ENCODE results near the gene WDR5. TPM values are rescaled to one million over a fixed set of nuclear protein-coding genes. Genes with fewer than 3 reads are reported as not detected.
A peak's percentile ranks its signal among the peaks of the same experiment; 100 is the strongest.

Gene WDR5
- total RNA-seq, 1 donor from 2014 or later, result 26.6 TPM

- no peak for ATAC-seq
Measured at GRCh38 chr9:134132208-134132870, 3.5 kb upstream of the WDR5 start.

- no peak for ATAC-seq
Measured at GRCh38 chr9:134134949-134135342, 936 bp upstream of the WDR5 start.

DNA sequence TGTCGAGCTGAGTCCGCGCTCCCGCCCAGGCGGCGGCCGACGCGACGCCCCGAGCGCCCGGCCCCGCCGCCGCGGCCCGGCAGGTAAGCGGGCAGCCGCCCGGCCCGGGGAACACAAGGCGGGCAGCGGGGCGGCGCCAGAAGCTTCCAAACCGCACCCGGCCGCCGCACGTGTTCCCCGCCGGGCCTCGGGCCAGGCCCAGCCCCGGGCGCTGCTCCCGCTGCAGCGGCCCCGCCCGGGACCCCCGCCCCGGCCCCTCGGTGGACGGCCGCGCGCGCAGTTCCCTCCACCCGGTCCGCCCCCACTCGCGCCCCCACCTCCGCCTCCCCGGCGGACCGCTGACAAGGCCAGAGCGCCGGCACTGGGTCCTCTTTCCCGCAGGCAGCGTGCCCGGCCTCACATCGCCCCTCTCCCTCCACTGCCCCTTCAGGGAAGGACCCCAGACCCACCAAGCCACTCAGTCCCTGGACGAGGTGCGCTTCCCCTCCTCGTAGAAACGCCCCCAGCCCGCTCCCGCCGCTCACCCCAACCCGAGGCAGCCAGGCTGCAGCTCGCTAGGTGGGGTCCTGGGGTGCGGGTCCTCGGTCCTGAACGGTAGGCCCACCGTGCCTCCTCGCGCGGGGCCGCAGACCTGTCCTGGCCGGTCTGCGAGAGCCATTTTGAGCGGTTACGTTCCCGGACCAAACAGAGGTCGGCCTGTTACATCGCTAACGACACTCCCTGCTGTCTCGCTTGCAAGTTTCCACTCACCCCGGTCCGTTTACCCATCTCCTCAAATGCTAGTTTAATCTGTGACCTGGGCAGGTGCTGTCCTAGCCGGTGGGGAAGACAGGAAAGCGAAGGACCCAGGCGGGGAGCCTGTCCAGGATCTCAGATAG is 475 bp downstream of the WDR5 start:
- ATAC-seq, result peak; percentile 4

DNA sequence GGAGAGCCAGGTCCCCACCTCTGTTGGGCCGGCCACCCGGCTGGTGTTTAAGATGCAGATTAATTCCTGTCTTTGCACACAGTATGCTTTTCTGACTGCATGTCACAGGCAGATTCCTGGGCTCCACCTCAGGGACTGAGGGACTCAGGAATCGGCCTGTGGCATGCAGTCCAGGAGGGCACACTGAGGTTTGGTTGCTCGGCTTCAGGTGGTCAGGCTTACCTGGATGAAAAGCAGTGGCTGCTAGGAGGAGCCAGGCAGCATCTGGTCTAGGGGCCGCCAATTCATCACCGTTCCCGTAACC is 1.1 kb downstream of the WDR5 start:
- ATAC-seq, result no peak

DNA sequence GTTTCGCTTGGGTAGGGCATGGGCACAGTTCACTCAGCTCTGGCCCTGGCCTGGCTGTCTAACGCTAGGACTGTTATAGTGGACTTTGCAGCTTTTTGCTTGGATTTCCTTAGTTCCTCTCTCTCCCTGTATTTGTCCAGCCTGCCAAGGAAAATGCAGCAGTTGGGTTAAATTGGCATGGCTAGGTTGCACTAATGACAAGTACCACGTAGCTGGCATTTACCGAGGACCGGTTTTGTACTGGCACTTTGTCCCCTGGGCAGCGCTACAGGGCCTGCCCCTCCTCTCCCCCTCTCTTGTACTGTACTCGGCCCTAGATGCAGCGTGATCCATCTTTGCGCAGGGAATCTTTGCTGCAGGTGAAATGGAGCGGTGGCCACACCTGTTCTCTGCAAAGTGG is 2.4 kb downstream of the WDR5 start:
- ATAC-seq, result no peak

DNA sequence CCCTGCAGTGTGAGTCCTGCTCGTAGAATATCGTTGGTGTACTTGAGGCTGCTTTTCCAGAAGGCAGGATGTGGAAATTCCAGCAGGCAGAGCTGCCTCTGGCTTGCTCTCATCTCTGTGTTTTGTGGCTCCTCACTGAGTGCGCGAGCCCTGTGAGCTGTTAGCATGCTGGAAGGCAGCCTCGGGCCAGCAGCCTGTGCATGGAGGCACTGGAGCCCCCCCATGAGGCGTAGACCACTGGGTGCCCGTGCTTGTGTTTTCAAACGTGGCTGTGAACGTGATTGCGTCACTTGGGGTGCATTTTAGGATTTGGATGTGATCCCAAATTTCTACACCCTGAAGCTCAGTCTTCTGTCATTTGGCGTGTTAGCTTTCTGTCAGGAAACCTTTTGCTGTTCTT is 3.2 kb downstream of the WDR5 start:
- no peak for ATAC-seq

- ATAC-seq, result no peak
Measured at GRCh38 chr9:134141906-134142305, 6.0 kb downstream of the WDR5 start.

DNA sequence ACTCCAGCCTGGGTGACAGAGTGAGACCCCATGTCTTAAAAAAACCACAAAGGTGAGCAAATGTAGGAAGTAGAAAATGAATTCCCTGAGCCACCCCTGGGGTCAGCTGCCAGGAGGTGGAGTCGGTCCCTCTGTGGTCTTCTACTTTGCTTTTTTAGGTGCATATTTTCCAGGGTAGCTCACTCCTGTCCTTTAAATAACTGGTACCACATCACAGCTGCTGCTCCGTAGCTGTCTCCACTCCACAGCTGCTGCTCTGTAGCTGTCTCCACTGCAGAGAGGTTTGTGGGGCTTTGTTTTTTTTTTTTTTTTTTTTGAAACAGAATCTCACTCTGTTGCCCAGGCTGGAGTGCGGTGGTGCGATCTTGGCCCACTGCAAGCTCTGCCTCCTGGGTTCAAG is 8.9 kb downstream of the WDR5 start:
- ATAC-seq, result no peak

GRCh38 chr9:134145262-134145661 is 9.4 kb downstream of the WDR5 start:
- ATAC-seq, result no peak

- peak; percentile 73 for ATAC-seq
Measured at GRCh38 chr9:134146774-134147493, 11.1 kb downstream of the WDR5 start.

- ATAC-seq, result no peak
Measured at GRCh38 chr9:134149380-134149779, 13.5 kb downstream of the WDR5 start.

GRCh38 chr9:134150557-134151214 is 14.8 kb downstream of the WDR5 start:
- ATAC-seq, result no peak

- no peak for ATAC-seq
Measured at GRCh38 chr9:134152022-134152448, 16.2 kb downstream of the WDR5 start.

GRCh38 chr9:134152488-134152887 is 16.6 kb downstream of the WDR5 start:
- no peak for ATAC-seq

DNA sequence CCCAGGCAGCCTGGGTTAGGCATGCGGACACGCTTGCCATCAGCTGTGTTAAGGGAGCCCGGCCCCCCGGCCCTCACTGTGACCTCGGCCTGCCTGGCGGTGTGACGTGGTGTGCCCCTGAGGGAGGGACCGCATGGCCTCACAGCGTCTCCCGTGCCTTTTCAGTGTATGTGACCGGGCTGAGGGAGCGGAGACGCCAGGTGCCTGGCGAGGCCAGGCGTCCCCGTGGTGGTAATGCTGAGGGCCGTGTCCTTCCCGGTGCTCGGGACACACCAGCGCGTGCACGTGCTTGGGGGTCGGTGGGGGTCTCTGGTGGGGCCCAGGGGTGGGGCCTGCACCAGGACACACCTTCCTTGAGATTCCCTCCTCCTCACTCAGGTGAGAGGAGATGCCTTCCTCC is 17.6 kb downstream of the WDR5 start:
- ATAC-seq, result no peak

- no peak for ATAC-seq
Measured at GRCh38 chr9:134154262-134154701, 18.4 kb downstream of the WDR5 start.

- ATAC-seq, result no peak
Measured at GRCh38 chr9:134155812-134156377, 20.0 kb downstream of the WDR5 start.

- ATAC-seq, result no peak
Measured at GRCh38 chr9:134156564-134157377, 20.9 kb downstream of the WDR5 start.

- no peak for ATAC-seq
Measured at GRCh38 chr9:134157378-134157885, 21.6 kb downstream of the WDR5 start.

DNA sequence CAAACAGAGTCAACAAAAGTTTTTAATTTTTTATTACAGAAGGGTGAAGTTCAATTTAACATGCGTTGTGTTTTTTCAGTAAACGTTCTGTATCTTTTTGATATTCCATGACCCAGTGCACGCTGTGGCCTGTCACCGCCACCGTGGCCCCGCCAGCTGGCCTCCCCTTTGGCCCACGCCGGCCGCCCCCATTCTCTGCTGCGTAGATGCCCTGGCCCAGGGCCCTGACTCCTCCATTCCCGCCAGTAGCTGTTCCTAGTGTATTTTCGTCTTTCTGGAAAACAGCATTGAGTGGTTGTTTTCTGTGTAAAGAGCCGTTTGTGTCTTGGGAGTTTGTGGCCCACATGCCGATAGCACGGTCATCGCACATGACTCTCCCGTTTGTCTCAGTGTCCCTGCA is 22.4 kb downstream of the WDR5 start:
- ATAC-seq, result no peak

- no peak for ATAC-seq
Measured at GRCh38 chr9:134158753-134159392, 23.0 kb downstream of the WDR5 start.

Measured in esophagus mucosa (tissue), 1 donor.